IMR-90 (cell line): ENCODE results near the gene MAN2A1. TPM values are rescaled to one million over a fixed set of nuclear protein-coding genes. Genes with fewer than 3 reads are reported as not detected.

Experiments
- ATAC-seq: fragments of 200-7000 bp; cut with Tn5 transposase; 2 replicates; pipeline ENCODE4 v1.9.1; 2020; ENCODE audit warnings: low read depth, mild to moderate bottlenecking, moderate library complexity
- BruUV-seq: library from RNA; stranded (reverse); fragments of 400-500 nt; replicated peaks from 2 replicates; lab custom pipeline; 2021; lab: Mats Ljungman, UMichigan
- CTCF ChIA-PET: fragments of 300-600 bp; formaldehyde crosslinking; extraction: SDS; loops from one replicate; lab custom pipeline; 2021; ENCODE audit warnings: antibody characterized with exemption; lab: Yijun Ruan, JAX
- POLR2A ChIA-PET: fragments of 300-600 bp; sonication (Branson Sonifier 250); formaldehyde crosslinking; loops from one replicate; lab custom pipeline; 2022; ENCODE audit warnings: antibody characterized with exemption; ENCODE audit not compliant: unreplicated experiment; lab: Charles Lee
- DNase-seq: peaks from one replicate; pipeline ENCODE4 v3.0.0; 2013
- H2AFZ ChIP-seq: replicated peaks from 2 replicates; pipeline ENCODE3; 2013; ENCODE audit warnings: low read length, mild to moderate bottlenecking; ENCODE audit not compliant: poor library complexity
- H2AK5ac ChIP-seq: 2 replicates; pipeline ENCODE4 v1.6.1; 2013; ENCODE audit warnings: low read depth, low read length, inconsistent platforms
- H2AK9ac ChIP-seq: replicated peaks from 2 replicates; pipeline ENCODE3; 2013; ENCODE audit warnings: mild to moderate bottlenecking, low read depth, low read length, moderate library complexity; ENCODE audit not compliant: poor library complexity
- H2BK120ac ChIP-seq: 2 replicates; pipeline ENCODE4 v1.6.1; 2013; ENCODE audit warnings: low read depth, low read length, inconsistent platforms
- H2BK15ac ChIP-seq: 3 replicates; pipeline ENCODE4 v1.6.1; 2013; ENCODE audit warnings: low read depth, low read length, inconsistent platforms
- H2BK20ac ChIP-seq: 2 replicates; pipeline ENCODE4 v1.6.1; 2013; ENCODE audit warnings: low read depth, mild to moderate bottlenecking, inconsistent platforms, low read length, moderate library complexity
- H2BK5ac ChIP-seq: 2 replicates; pipeline ENCODE4 v1.6.1; 2013; ENCODE audit warnings: mild to moderate bottlenecking, low read depth, low read length, inconsistent platforms; ENCODE audit not compliant: poor library complexity, severe bottlenecking
- H3K14ac ChIP-seq: replicated peaks from 2 replicates; pipeline ENCODE4 v1.6.1; 2013; ENCODE audit warnings: low read depth, low read length, inconsistent platforms
- H3K18ac ChIP-seq: 2 replicates; pipeline ENCODE4 v1.6.1; 2013; ENCODE audit warnings: low read depth, low read length, control low read depth
- H3K23ac ChIP-seq: 2 replicates; pipeline ENCODE4 v1.6.1; 2013; ENCODE audit warnings: low read depth, low read length, inconsistent platforms
- H3K27ac ChIP-seq: 2 replicates; pipeline ENCODE4 v1.5.1; 2013; ENCODE audit warnings: mild to moderate bottlenecking, control low read depth, low read length; ENCODE audit not compliant: insufficient read depth
- H3K27me3 ChIP-seq: 2 replicates; pipeline ENCODE4 v1.6.1; 2013; ENCODE audit warnings: low read length; ENCODE audit not compliant: control insufficient read depth, insufficient read depth
- H3K36me3 ChIP-seq: 2 replicates; pipeline ENCODE4 v1.6.1; 2013; ENCODE audit warnings: low read length, mixed read lengths; ENCODE audit not compliant: control insufficient read depth, insufficient read depth
- H3K4ac ChIP-seq: 2 replicates; pipeline ENCODE4 v1.6.1; 2013; ENCODE audit warnings: low read depth, low read length, inconsistent platforms
- H3K4me1 ChIP-seq: 2 replicates; pipeline ENCODE4 v1.6.1; 2013; ENCODE audit warnings: low read length, mixed read lengths; ENCODE audit not compliant: control insufficient read depth, insufficient read depth
- H3K4me2 ChIP-seq: 2 replicates; pipeline ENCODE4 v1.6.1; 2013; ENCODE audit warnings: low read depth, mild to moderate bottlenecking, control low read depth, low read length, moderate library complexity
- H3K4me3 ChIP-seq: 2 replicates; pipeline ENCODE4 v1.5.1; 2013; ENCODE audit warnings: low read depth, mild to moderate bottlenecking, control low read depth, low read length, moderate library complexity; ENCODE audit not compliant: insufficient read depth
- H3K56ac ChIP-seq: 2 replicates; pipeline ENCODE4 v1.6.1; 2013; ENCODE audit warnings: low read length, inconsistent platforms; ENCODE audit not compliant: insufficient read depth; ENCODE audit errors: extremely low read depth
- H3K79me1 ChIP-seq, 2 experiments: 2 replicates each; pipeline ENCODE4 v1.6.1; 2013; ENCODE audit warnings: low read length in 2 of 2, inconsistent platforms in 1 of 2, low read depth in 1 of 2
- H3K9ac ChIP-seq: 2 replicates; pipeline ENCODE4 v1.6.1; 2013; ENCODE audit warnings: low read depth, low read length, control low read depth
- H3K9me1 ChIP-seq: 2 replicates; pipeline ENCODE4 v1.6.1; 2013; ENCODE audit warnings: low read length, inconsistent platforms; ENCODE audit not compliant: insufficient read depth
- H3K9me3 ChIP-seq: 2 replicates; pipeline ENCODE4 v1.6.1; 2013; ENCODE audit warnings: low read length; ENCODE audit not compliant: control insufficient read depth, insufficient read depth
- H4K20me1 ChIP-seq: 2 replicates; pipeline ENCODE4 v1.6.1; 2013; ENCODE audit warnings: low read length, inconsistent platforms; ENCODE audit not compliant: insufficient read depth
- H4K5ac ChIP-seq: 2 replicates; pipeline ENCODE4 v1.6.1; 2013; ENCODE audit warnings: mild to moderate bottlenecking, low read depth, low read length, control low read depth
- H4K8ac ChIP-seq, 2 experiments: 2 replicates each; pipeline ENCODE4 v1.6.1; 2013; ENCODE audit warnings: low read depth in 2 of 2, low read length in 2 of 2, control low read depth in 1 of 2, inconsistent platforms in 1 of 2
- H4K91ac ChIP-seq: 2 replicates; pipeline ENCODE4 v1.6.1; 2013; ENCODE audit warnings: low read depth, low read length, inconsistent platforms; ENCODE audit not compliant: insufficient read depth
- BHLHE40 ChIP-seq: fragments of 150-350 bp; IDR thresholded peaks from 2 replicates; pipeline ENCODE4 v1.6.1; 2016; ENCODE audit warnings: mild to moderate bottlenecking, low read depth, low read length
- CTCF ChIP-seq: conservative IDR thresholded peaks from 2 replicates; pipeline ENCODE4 v1.5.1; 2012; ENCODE audit warnings: mild to moderate bottlenecking, low read depth, low read length, improper control_type of control experiment
- FOS ChIP-seq: fragments of 150-350 bp; IDR thresholded peaks from 2 replicates; pipeline ENCODE4 v1.6.1; 2016; ENCODE audit warnings: low read depth, low read length
- MAFK ChIP-seq: IDR thresholded peaks from 2 replicates; pipeline ENCODE4 v1.6.1; 2012; ENCODE audit warnings: low read depth, low read length, improper control_type of control experiment
- MXI1 ChIP-seq: IDR thresholded peaks from 2 replicates; pipeline ENCODE4 v1.6.1; 2012; ENCODE audit warnings: low read depth, mild to moderate bottlenecking, low read length, moderate library complexity, borderline replicate concordance
- NFE2L2 ChIP-seq: fragments of 150-350 bp; IDR thresholded peaks from 2 replicates; pipeline ENCODE4 v1.6.1; 2016; ENCODE audit warnings: low read depth, mild to moderate bottlenecking, low read length
- POLR2A ChIP-seq: IDR thresholded peaks from 2 replicates; pipeline ENCODE4 v1.6.1; 2012; ENCODE audit warnings: mild to moderate bottlenecking, low read depth, low read length
- SMC3 ChIP-seq: fragments of 150-350 bp; IDR thresholded peaks from 2 replicates; pipeline ENCODE4 v1.6.1; 2016; ENCODE audit warnings: low read depth, mild to moderate bottlenecking, antibody characterized with exemption, low read length, moderate library complexity
- USF2 ChIP-seq: fragments of 150-350 bp; IDR thresholded peaks from 2 replicates; pipeline ENCODE4 v1.6.1; 2017; ENCODE audit warnings: mild to moderate bottlenecking, antibody characterized with exemption, low read length, low read depth
- WGBS, 2 experiments: methylation state at CpG; one replicate each; pipeline versions ENCODE4 v1.1.5 to v1.1.7; 2013; ENCODE audit warnings: missing lambda C conversion rate in 2 of 2; ENCODE audit not compliant: insufficient read length in 1 of 2; ENCODE audit errors: extremely low coverage in 2 of 2; 5-methylcytosine and 5-hydroxymethylcytosine counted together
- dilution Hi-C: fragments of 300-500 bp; cut with HindIII; formaldehyde crosslinking; loops from one replicate; pipeline ENCODE4 v1.14.3; 2018; ENCODE audit warnings: low sequenced_read_pairs; ENCODE audit not compliant: unreplicated experiment
- in situ Hi-C: fragments of 300-500 bp; cut with MboI; formaldehyde crosslinking; loops from 3 replicates; pipeline ENCODE4 v1.14.3; 2019; ENCODE audit warnings: low sequenced_read_pairs, inconsistent platforms, mixed read lengths
- intact Hi-C: fragments of 100-400 bp; cut with micrococcal nuclease; formaldehyde crosslinking; loops from 2 replicates; pipeline ENCODE4 v1.10.0; 2022
- polyA plus RNA-seq, 3 experiments: library from polyadenylated mRNA; depleted of rRNA; stranded (reverse); fragments of >200 nt; gene quantifications; 2 replicates each; pipeline ENCODE4 v1.2.3, GENCODE V29; 2012; ENCODE audit warnings: low replicate concordance in 1 of 3
- total RNA-seq: library from RNA; depleted of rRNA; stranded (reverse); fragments of >200 nt; gene quantifications from 2 replicates; pipeline ENCODE4 v1.2.3, GENCODE V29; 2012

Gene MAN2A1
- total and polyA plus RNA-seq, 2 of the 4 experiments (the other 2 are of a cell fraction): 16.4 to 29.6 TPM

GRCh38 chr5:109694451-109694891 lies 4.7 kb downstream of the MAN2A1 start:
- H3K9me1 ChIP-seq: peaks cover 8% of the 10 kb centered on the region
- H3K79me1 ChIP-seq: peaks cover 11 to 51% of the 10 kb centered on the region in 2 experiments; a peak in 3 of 4 replicates
- no CpG with 5 or more reads among the region's 1 CpG for WGBS, 2 experiments
- no peak for TF ChIP-seq CTCF
- no peak for TF ChIP-seq POLR2A
- no peak for TF ChIP-seq MXI1
- no peak for TF ChIP-seq FOS
- TF ChIP-seq SMC3: no peak
- no peak for TF ChIP-seq NFE2L2
- TF ChIP-seq MAFK: no peak
- no peak for TF ChIP-seq BHLHE40
- TF ChIP-seq USF2: no peak
- H4K5ac ChIP-seq: no peak overlapping the region
- H2AK5ac ChIP-seq: no peak overlapping the region
- peak overlapping the region; percentile 53 for H2BK5ac ChIP-seq
- no peak overlapping the region for H4K91ac ChIP-seq
- H3K27ac ChIP-seq: peak overlapping the region; percentile 55; the same call in 1 of the 2 replicates
- no peaks in the 10 kb centered on the region for H3K9me3 ChIP-seq
- H3K14ac ChIP-seq: no peak overlapping the region
- ChIA-PET POLR2A (no interaction called here), CTCF (interaction anchor here (0.6 to 0.9 kb wide), 2 partner anchors 12 to 24 kb away, joined by 3 to 4 read pairs; no protein-coding TSS in a partner anchor)
- H2BK15ac ChIP-seq: no peak overlapping the region
- peaks cover 16% of the 10 kb centered on the region for H3K4me1 ChIP-seq
- no peak for ATAC-seq
- H2AK9ac ChIP-seq: no peak overlapping the region
- dilution Hi-C loops: no loop called here
- no peak overlapping the region; the same call in 1 of the 2 replicates for H3K56ac ChIP-seq
- no peak overlapping the region; a peak in 1 of 4 replicates for H4K8ac ChIP-seq
- no peaks in the 10 kb centered on the region; the same call in 1 of the 2 replicates for H3K36me3 ChIP-seq
- in situ Hi-C loops: loop anchor here (25.0 kb wide), 1 partner anchor 918 kb away; no protein-coding TSS in a partner anchor
- no peak overlapping the region for H3K4me3 ChIP-seq
- no peak overlapping the region for H2AFZ ChIP-seq
- H3K9ac ChIP-seq: no peak overlapping the region
- no peak overlapping the region for H3K4ac ChIP-seq
- no TSS peak for BruUV-seq
- peaks cover 26% of the 10 kb centered on the region for H4K20me1 ChIP-seq
- H2BK20ac ChIP-seq: no peak overlapping the region
- peak; percentile 76 for DNase-seq
- intact Hi-C loops: loop anchor here (5.0 kb wide), 3 partner anchors 133 to 933 kb away; no protein-coding TSS in a partner anchor
- H3K18ac ChIP-seq: peak overlapping the region; percentile 10; the same call in 1 of the 2 replicates
- no peaks in the 10 kb centered on the region for H3K27me3 ChIP-seq
- peak overlapping the region; percentile 65; the same call in 1 of the 2 replicates for H3K4me2 ChIP-seq
- H2BK120ac ChIP-seq: no peak overlapping the region
- 0 out of 2 replicates have a peak overlapping the region, but pooled peaks have one; percentile 17 for H3K23ac ChIP-seq
